Muscle of back (tissue), 11 donors: ENCODE data around the gene TXN. TPM values are rescaled to one million over a fixed set of nuclear protein-coding genes. Genes with fewer than 3 reads are reported as not detected.
"Not testable (repeated sequence)": the region's sequence is repeated elsewhere in the genome, so short reads cannot be mapped to it uniquely, and the experiment has no call there.

Source experiments
- DNase-seq, 3 donors: peaks; one replicate each; pipeline versions ENCODE4 v3.0.0 to v3.0.0-alpha.2; 2013
- polyA plus RNA-seq, 10 donors: library from polyadenylated mRNA; unstranded; fragments of 120-200 nt; gene quantifications; one replicate each; pipeline ENCODE4 v1.2.1, GENCODE V29; 2013; ENCODE audit not compliant: insufficient read length in 10 of 10

Gene TXN
- polyA plus RNA-seq, 10 donors = 73.6 to 128 (median 84.8) TPM

DNA sequence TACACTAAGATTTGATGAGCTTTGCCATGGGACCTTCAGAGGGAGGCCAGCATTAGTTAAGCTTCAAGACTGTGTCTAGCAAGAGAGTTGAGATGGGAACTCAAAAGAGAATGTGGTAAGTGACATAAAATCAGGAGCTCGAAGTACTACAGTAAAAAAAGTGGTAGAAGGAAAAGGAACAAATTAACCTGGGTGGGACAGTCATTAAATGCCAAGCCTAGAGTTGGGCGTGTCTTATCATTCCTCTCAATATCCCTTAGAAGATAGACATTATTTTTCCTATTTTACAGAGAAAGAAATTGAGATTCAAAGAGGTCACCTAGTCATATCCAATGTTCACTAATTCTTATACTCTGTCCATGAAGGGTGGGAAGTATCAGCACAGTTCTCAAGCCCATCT lies 3.3 kb upstream of the TXN start:
- no peak for DNase-seq

- DNase-seq = no peak
Observed at GRCh38 chr9:110258690-110259091, 2.4 kb upstream of the TXN start.

DNA sequence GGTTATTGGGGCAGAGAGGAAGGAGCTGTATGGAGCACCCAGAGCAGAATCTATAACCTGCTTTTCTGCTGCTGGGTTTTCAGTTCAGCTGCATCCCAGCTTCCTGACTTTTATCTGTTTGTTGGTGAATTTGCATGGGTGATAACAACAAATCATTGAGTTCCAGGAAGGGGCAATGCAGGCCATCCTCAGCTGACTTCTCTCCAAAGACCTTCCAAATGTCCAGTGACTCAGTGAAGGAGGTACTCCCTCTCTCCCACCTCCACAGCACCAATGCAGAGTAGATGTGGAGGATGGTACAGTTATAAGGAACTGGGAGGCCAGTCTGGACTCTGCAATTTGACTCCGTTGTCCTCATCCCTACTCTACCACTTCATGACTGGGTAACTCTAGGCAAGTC lies 1.6 kb upstream of the TXN start:
- no peak for DNase-seq

GRCh38 chr9:110257097-110257841 lies 962 bp upstream of the TXN start:
- no peak for DNase-seq

- DNase-seq = peak; percentile 29 to 83 (median 51)
Observed at GRCh38 chr9:110255463-110256379, 586 bp downstream of the TXN start.

- no peak for DNase-seq
Observed at GRCh38 chr9:110255034-110255462, 1.3 kb downstream of the TXN start.

- DNase-seq = no peak
Observed at GRCh38 chr9:110254500-110254899, 1.8 kb downstream of the TXN start.

- DNase-seq = peak in 1 of 3 donors; percentile 19
Observed at GRCh38 chr9:110252509-110253139, 3.7 kb downstream of the TXN start.

- DNase-seq = not testable (repeated sequence)
Observed at GRCh38 chr9:110251770-110252169, 4.5 kb downstream of the TXN start.

GRCh38 chr9:110251212-110251611 lies 5.1 kb downstream of the TXN start:
- DNase-seq = no peak

GRCh38 chr9:110249603-110250002 lies 6.7 kb downstream of the TXN start:
- DNase-seq = no peak

DNA sequence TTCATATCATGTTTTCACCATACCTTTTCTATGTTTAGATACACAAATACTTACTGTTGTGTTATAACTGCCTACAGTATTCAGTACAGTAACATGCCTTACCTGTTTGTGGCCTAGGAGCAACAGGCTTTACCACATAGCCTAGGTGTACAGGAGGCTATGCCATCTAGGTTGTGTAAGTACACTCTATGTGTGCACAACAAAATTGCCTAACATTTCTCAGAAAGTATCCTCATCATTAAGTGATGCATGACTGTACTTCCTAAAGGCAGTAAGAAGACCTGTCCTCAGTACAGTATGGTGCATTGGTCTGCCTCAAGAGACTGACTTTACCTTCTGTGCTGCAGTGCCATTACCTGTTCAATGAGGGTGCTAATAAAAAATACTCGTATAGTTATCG lies 7.9 kb downstream of the TXN start:
- no peak for DNase-seq

DNA sequence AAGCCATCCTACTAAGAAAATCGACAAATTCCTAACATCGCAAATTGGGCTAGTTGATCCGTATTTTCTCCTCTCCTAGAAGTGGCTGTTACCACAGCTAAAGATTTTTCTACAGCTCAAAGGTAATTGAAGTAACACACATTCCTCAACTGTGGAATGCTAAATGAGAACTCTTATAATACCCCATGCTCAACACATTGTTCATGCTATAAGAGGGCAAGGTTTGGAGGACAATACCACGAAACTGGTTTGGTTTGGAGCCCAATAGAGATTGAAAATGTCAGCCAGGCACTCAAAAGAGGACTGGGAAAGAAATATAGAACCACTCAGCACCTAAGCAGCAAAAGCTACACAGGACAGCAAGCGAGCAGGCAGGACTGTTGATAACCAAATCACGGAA lies 10.1 kb downstream of the TXN start:
- no peak for DNase-seq

DNA sequence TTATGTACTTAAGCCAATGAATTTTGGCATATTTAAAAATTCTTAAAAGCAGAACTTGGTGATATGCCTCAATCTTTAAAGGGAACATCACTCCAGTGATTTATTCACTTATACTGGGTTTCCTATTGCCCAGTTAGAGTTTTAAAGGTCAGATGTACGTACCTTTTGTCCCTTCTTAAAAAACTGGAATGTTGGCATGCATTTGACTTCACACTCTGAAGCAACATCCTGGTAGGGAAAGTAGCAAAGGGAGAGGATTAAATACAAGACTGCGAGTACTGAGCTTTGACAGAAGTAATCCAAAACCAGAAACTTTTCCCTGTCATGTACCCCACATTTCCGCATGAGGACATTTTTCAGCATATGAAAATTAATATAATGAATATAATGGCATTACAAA lies 11.7 kb downstream of the TXN start:
- DNase-seq = no peak

DNA sequence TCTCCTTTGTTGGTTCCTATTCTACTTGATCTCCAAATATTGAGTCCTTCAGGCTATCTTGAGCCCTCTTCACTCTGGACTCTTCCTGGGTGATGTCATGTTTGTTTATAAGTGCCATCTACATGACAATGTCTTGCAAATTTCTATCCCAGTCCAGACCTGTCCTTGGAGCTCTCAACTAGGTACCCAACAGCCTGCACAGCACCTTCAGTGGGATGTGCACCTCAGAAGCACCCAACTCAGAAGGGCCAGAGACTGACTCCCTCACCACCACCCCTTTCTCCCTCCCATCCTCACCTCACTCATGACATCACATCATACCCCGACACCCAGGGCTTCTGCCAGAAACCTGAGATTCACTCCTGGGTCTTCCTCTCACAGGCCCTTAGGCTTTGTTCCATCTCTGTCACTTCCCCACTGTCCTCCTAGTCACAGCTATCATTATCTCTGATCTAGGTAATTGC lies 14.4 kb downstream of the TXN start:
- no peak for DNase-seq

- no peak for DNase-seq
Observed at GRCh38 chr9:110241260-110241857, 14.9 kb downstream of the TXN start.

- no peak for DNase-seq
Observed at GRCh38 chr9:110240198-110240597, 16.1 kb downstream of the TXN start.

- no peak for DNase-seq
Observed at GRCh38 chr9:110228321-110228720, 28.0 kb downstream of the TXN start.

DNA sequence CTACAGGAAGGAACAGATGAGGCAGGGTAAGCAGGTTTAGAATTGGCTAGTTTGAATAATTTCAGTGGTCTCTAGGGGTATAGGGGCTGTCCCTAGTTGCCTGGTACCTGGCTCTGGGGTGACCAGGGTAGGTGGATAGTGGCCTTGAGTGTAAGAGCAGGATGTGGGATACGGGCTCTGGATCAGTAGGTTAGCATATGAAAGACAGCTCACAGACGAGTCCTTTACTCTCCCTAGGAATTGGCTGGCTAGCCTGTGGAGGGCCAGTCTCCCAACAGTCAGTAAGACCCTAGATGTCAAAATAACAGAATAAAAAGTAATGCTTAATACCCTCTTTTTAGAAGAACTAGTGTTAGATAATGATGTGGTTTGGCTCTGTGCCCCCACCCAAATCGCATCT lies 31.7 kb downstream of the TXN start:
- DNase-seq = no peak

DNA sequence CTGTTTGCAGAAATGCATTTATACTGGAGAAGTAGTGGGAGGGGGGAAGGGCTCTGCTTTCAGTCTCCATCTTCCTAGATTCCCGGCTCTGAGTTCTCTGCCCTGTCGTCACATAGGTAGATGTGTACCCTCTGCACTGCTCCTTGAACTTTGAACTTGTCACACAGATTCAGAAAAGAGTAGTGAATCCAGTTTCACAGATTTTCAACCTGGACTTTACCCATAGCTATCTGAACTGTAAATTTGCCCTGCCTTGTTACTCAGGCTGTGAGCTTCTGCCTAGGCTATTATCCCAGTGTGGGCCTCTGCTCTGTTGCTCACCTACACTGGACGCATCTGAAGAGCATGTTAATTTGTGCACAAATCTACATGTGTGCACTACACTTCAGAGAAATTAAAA lies 35.5 kb downstream of the TXN start:
- no peak for DNase-seq

DNA sequence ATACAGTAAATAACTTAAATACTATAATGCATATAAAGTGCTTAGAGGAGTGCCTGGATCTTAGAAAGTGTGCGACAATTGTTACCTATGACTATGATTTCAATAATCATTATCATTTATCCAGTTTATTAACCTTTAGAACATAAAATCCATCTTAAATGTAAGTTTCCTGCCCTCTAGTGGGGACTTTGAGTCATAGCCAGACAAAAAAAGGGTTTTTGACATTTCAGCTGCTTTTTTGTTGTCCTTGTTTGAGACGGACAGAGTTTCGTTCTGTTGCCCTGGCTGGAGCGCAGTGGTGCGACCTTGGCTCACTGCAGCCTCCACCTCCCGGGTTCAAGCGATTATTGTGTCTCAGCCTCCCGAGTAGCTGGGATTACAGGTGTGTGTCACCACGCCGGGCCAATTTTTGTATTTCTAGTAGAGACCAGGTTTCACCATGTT lies 38.6 kb downstream of the TXN start:
- DNase-seq = peak; percentile 23 to 66 (median 37)
